ENCODE data around the gene TNFRSF12A. TPM values are rescaled to one million over a fixed set of nuclear protein-coding genes. Genes with fewer than 3 reads are reported as not detected.

TNFRSF12A gene
- total RNA-seq, 1 experiment from 2014 or later, result 147 TPM

GRCh38 chr16:3020604-3021448, 658 bp downstream of the TNFRSF12A start:
- Histone ChIP-seq H2BK120ac (ENCODE audit: low read depth, low read length, poor library complexity, severe bottlenecking) (no peak overlapping the region), H2BK12ac (ENCODE audit: insufficient read length, low read depth, low read length) (no peak overlapping the region), H3K14ac (ENCODE audit: insufficient read depth, low read length) (peak overlapping the region; percentile 87), H3K9ac (ENCODE audit: extremely low read depth, insufficient read length, low read length) (peak overlapping the region; percentile 76), H3K56ac (ENCODE audit: insufficient read length, low read depth, low read length) (no peak overlapping the region), H2BK5ac (ENCODE audit: insufficient read length, low read length) (no peak overlapping the region), H3K23ac (ENCODE audit: insufficient read length, low read depth, low read length) (no peak overlapping the region), H3K23me2 (ENCODE audit: insufficient read length, low read depth, low read length, poor library complexity, severe bottlenecking) (peaks cover 33% of the 10 kb centered on the region), H4K8ac (replicated peaks; ENCODE audit: insufficient read length, low read depth, low read length) (no peak overlapping the region), H4K5ac (ENCODE audit: insufficient read length, low read depth, low read length) (no peak overlapping the region), H2AFZ (ENCODE audit: low read length) (no peak overlapping the region), H3K4ac (ENCODE audit: low read depth, low read length) (no peak overlapping the region; the same call in 1 of the 2 replicates), H3K4me1 (ENCODE audit: insufficient read depth, low read length) (peaks cover 2% of the 10 kb centered on the region; the same call in 1 of the 2 replicates), H2BK15ac (ENCODE audit: low read depth, low read length) (no peak overlapping the region), H3K4me2 (ENCODE audit: insufficient read depth, insufficient read length, low read length) (peak overlapping the region; percentile 51), H3T11ph (ENCODE audit: low read length) (no peak overlapping the region), H4K20me1 (ENCODE audit: control insufficient read depth, insufficient read depth, insufficient read length) (no peaks in the 10 kb centered on the region), H3K27ac (ENCODE audit: insufficient read length, low read depth, low read length) (peak overlapping the region; percentile 64), H3K79me1 (ENCODE audit: insufficient read depth, low read depth, low read length, poor library complexity, severe bottlenecking) (no peaks in the 10 kb centered on the region), H2AK5ac (ENCODE audit: insufficient read length, low read length) (no peak overlapping the region), H2BK20ac (ENCODE audit: low read depth, low read length, poor library complexity, severe bottlenecking) (no peak overlapping the region), H4K91ac (ENCODE audit: insufficient read length, low read depth, low read length) (no peak overlapping the region), H3K18ac (ENCODE audit: insufficient read length, low read depth, low read length) (peak overlapping the region; percentile 89), H3K79me2 (ENCODE audit: insufficient read depth, low read length) (peaks cover 9% of the 10 kb centered on the region; the same call in 1 of the 2 replicates), H3K27me3 (ENCODE audit: insufficient read depth, low read length) (no peaks in the 10 kb centered on the region), H3K9me3 (ENCODE audit: control insufficient read depth, low read depth, low read length) (no peaks in the 10 kb centered on the region)
- Mint-ChIP-seq H3K27me3 (ENCODE audit: low read depth) (peaks cover 7% of the 10 kb centered on the region; the same call in 1 of the 2 replicates), H3K27ac (peak overlapping the region; percentile 98 to 100 (median 99)), H3K9me3 (no peaks in the 10 kb centered on the region; a peak in 2 of 5 replicates), H3K36me3 (ENCODE audit: insufficient read depth in 1 of 3, low read depth in 3 of 3) (peaks cover 13 to 37% (median 25%) of the 10 kb centered on the region in 3 experiments), H3K4me1 (peaks cover 29 to 58% of the 10 kb centered on the region in 2 experiments), H3K4me3 (peak overlapping the region; percentile 93 to 96)
- DNase-seq, result peak; percentile 96
- TF ChIP-seq, protein P1, sequence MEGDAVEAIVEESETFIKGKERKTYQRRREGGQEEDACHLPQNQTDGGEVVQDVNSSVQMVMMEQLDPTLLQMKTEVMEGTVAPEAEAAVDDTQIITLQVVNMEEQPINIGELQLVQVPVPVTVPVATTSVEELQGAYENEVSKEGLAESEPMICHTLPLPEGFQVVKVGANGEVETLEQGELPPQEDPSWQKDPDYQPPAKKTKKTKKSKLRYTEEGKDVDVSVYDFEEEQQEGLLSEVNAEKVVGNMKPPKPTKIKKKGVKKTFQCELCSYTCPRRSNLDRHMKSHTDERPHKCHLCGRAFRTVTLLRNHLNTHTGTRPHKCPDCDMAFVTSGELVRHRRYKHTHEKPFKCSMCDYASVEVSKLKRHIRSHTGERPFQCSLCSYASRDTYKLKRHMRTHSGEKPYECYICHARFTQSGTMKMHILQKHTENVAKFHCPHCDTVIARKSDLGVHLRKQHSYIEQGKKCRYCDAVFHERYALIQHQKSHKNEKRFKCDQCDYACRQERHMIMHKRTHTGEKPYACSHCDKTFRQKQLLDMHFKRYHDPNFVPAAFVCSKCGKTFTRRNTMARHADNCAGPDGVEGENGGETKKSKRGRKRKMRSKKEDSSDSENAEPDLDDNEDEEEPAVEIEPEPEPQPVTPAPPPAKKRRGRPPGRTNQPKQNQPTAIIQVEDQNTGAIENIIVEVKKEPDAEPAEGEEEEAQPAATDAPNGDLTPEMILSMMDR (conservative IDR thresholded peaks at IDR 0.05), result 0 out of 3 replicates have a peak, but pooled peaks have one; percentile 5
- WGBS (ENCODE audit: extremely low coverage, insufficient read length, low lambda C conversion rate), result no CpG with 5 or more reads among the region's 57 CpGs

All from H9 (cell line).